Retinal pigment epithelial cell (primary cell): ENCODE results near the gene ITPK1.

Experiments
- DNase-seq: peaks from one replicate; pipeline ENCODE4 v3.0.0-alpha.2; 2010; ENCODE audit warnings: low read depth
- H3K4me3 ChIP-seq: 2 replicates; pipeline ENCODE4 v1.5.1; 2011; ENCODE audit warnings: mild to moderate bottlenecking, low read length, control low read depth, moderate library complexity
- TF ChIP-seq, protein P1 (sequence below): conservative IDR thresholded peaks from 2 replicates; pipeline ENCODE4 v1.5.1; 2011; ENCODE audit warnings: low read depth, low read length, control low read depth, inconsistent platforms

Gene ITPK1

DNA sequence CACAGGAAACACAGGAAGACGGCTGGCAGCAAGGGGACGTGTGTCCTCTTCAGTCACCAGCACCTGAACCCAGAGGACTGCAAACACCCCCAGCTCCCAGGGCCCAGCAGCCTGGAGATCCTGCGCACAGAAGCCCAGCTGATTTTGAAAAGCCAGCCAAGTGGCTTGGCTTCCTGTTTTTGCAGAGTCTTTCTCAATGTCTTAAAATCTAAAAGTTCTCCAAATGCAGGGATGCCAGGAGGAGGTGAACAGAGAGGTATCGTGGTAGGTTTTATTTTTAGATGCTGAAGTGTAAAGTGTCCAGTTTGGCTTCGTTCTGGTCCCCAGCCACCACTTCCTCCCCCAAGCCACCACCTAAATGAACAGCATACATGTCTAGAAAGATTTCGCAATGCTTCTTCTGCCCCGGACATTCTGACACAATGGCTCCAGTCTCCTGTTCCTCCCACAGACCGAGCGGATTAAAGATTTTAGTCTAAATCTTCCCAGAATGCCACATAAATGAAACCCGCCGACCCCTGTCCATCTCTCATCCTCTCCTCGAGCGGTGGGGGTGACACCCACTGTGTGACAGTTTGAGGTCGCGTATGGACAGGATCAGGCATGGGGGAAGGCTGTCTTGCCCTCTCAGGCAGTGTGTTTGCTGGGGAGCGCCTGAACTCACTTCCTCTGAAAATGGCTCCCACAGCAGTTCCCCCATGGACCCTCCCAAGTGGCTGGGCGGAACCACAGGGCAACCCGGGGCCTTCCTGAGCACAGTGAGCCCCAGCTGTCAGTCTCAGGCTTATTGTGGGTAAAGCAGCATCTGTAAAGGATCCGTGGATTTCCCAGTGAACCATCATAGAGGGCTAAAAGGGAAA is 41.6 kb downstream of the ITPK1 start:
- TF ChIP-seq, protein P1, sequence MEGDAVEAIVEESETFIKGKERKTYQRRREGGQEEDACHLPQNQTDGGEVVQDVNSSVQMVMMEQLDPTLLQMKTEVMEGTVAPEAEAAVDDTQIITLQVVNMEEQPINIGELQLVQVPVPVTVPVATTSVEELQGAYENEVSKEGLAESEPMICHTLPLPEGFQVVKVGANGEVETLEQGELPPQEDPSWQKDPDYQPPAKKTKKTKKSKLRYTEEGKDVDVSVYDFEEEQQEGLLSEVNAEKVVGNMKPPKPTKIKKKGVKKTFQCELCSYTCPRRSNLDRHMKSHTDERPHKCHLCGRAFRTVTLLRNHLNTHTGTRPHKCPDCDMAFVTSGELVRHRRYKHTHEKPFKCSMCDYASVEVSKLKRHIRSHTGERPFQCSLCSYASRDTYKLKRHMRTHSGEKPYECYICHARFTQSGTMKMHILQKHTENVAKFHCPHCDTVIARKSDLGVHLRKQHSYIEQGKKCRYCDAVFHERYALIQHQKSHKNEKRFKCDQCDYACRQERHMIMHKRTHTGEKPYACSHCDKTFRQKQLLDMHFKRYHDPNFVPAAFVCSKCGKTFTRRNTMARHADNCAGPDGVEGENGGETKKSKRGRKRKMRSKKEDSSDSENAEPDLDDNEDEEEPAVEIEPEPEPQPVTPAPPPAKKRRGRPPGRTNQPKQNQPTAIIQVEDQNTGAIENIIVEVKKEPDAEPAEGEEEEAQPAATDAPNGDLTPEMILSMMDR = no peak
- no peak for DNase-seq
- H3K4me3 ChIP-seq = peak overlapping the region; percentile 4

DNA sequence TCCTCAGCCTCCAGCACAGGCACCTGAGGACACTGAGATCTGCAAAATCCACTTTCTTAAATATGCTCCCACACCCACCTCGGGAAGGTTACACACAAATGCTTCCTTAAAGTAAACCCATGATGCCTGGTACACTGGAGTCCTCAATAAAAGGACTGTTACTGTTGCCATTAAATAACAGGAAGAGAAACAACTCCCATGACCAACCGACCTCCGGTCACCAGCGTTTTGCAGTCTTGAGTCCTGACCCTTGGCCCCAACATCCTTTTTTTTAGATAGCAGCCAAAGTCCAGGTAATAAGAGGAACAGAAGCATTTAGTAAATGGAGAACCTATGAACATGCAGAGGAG is 42.4 kb downstream of the ITPK1 start:
- no peak for DNase-seq
- no peak overlapping the region for H3K4me3 ChIP-seq
- TF ChIP-seq, protein P1 = no peak

DNA sequence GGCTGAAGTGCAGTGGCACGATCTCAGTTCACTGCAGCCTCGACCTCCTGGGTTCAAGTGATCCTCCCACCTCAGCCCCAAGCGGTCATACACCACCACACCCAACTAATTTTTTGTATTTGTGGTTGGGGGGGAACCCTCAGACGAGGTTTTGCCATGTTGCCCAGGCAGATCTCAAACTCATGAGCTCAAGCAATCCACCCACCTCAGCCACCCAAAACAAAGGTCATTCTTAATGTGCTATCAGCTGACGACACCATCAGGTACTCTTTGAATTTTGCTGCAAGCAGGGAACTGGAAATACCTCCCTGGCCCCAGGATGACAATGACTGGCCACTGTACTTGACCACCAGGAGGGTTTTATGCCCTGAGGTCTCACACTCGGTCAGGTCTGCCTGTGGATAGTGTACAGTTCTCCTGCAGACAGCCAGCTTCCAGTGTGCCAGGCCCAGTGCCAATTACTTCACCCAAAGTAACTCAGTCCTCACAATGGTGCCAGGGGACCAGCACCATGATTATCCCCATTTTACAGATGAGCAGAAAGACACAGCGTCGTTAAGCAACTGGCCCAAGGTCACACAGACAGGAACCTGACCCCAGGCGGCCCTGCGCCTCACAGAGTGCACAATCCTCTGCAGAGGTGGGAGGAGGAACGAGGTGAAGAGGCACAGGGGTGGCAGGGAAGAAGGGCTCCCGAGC is 42.9 kb downstream of the ITPK1 start:
- TF ChIP-seq, protein P1 = no peak
- H3K4me3 ChIP-seq = no peak overlapping the region
- no peak for DNase-seq

DNA sequence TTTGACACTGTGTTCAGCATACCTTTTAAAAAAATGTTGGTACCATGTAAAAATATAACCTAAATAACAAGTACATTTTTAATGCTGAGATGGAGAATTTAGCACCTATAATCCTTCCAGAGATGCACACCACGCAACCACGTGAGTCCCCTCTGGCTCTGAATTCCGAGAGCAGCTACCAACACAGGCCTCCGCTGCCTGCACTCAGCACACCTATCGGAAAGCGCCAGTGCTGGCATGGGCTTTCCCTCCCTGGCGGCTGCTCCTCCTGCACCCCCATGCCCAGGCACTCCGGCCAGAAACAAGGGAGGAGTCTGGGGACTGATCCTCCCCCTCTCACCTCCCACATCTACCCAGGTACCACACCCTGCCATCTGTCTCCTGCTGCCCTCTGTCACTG is 47.0 kb downstream of the ITPK1 start:
- no peak overlapping the region for H3K4me3 ChIP-seq
- TF ChIP-seq, protein P1 = no peak
- no peak for DNase-seq

DNA sequence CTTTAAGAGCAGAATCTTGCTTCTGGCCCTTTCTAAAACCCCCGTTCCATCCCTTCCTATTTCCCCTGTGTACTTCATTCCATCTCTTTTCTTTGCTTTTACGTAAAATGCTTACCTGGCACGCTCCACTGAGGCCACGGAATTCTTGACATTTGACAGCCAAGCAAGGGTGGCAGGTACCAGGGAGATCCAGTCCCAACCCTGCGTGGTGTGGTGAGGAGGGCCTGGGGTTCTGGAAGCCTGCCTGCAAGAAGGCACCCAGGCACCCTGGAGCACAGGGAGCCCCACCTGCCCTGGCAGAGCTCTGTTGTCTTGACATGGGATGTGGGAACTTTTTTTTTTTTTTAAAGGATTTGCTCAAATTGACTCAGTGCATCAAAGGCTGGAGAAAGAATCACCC is 48.6 kb downstream of the ITPK1 start:
- DNase-seq = no peak
- no peak overlapping the region for H3K4me3 ChIP-seq
- TF ChIP-seq, protein P1 = no peak

DNA sequence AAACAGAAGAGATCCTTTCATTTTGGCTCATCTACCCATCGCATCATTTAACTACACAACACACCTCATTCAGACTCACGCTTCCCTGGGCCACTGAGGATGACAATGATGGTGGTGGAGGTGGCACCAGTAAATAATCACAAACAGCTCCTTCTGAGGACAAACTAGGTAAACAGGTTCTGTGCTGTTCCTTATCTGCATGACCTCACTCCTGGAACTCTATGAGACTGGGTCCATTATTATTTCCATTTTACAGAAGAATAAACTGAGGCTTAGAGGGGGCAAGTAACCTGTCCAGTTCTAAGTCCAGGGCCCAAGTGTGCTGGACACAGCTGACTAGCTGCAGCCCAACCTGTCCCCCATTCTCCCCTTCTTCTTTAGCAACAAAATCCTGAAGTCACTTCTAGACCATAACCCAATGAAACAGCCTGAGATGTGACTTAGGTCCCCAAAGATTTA is 50.4 kb downstream of the ITPK1 start:
- TF ChIP-seq, protein P1 = no peak
- no peak overlapping the region for H3K4me3 ChIP-seq
- no peak for DNase-seq
